HG03460 (cell line): Measurements from ENCODE around the gene TRIM9.
"Not testable (repeated sequence)": the region's sequence is repeated elsewhere in the genome, so short reads cannot be mapped to it uniquely, and the experiment has no call there.

Source experiments
- ATAC-seq: cut with Tn5 transposase; IDR thresholded peaks from one replicate; pipeline ENCODE4 v1.9.1; 2021; ENCODE audit not compliant: unreplicated experiment

TRIM9 gene

GRCh38 chr14:51006324-51006723 is 88.6 kb downstream of the TRIM9 start:
- no peak for ATAC-seq

- ATAC-seq, result no peak
Observed at GRCh38 chr14:51004801-51005526, 89.9 kb downstream of the TRIM9 start.

- no peak for ATAC-seq
Observed at GRCh38 chr14:51004352-51004800, 90.5 kb downstream of the TRIM9 start.

- ATAC-seq, result no peak
Observed at GRCh38 chr14:51002406-51002999, 92.4 kb downstream of the TRIM9 start.

- ATAC-seq, result no peak
Observed at GRCh38 chr14:51000566-51000965, 94.3 kb downstream of the TRIM9 start.

- no peak for ATAC-seq
Observed at GRCh38 chr14:50999726-51000125, 95.2 kb downstream of the TRIM9 start.

GRCh38 chr14:50998612-50999011 is 96.3 kb downstream of the TRIM9 start:
- ATAC-seq, result no peak

GRCh38 chr14:50997712-50998111 is 97.2 kb downstream of the TRIM9 start:
- ATAC-seq, result no peak

GRCh38 chr14:50994158-50994557 is 100.7 kb downstream of the TRIM9 start:
- not testable (repeated sequence) for ATAC-seq

- ATAC-seq, result no peak
Observed at GRCh38 chr14:50985859-50986331, 109.0 kb downstream of the TRIM9 start.

GRCh38 chr14:50985124-50985858 is 109.6 kb downstream of the TRIM9 start:
- no peak for ATAC-seq

- ATAC-seq, result no peak
Observed at GRCh38 chr14:50984036-50984710, 110.7 kb downstream of the TRIM9 start.

- ATAC-seq, result no peak
Observed at GRCh38 chr14:50979941-50980850, 114.7 kb downstream of the TRIM9 start.

GRCh38 chr14:50978888-50979287 is 116.0 kb downstream of the TRIM9 start:
- ATAC-seq, result peak; percentile 92

- ATAC-seq, result no peak
Observed at GRCh38 chr14:50978529-50978871, 116.4 kb downstream of the TRIM9 start.

- peak; percentile 48 for ATAC-seq
Observed at GRCh38 chr14:50977863-50978528, 116.9 kb downstream of the TRIM9 start.

GRCh38 chr14:50974118-50974517 is 120.8 kb downstream of the TRIM9 start:
- no peak for ATAC-seq

GRCh38 chr14:50972734-50973133 is 122.2 kb downstream of the TRIM9 start:
- no peak for ATAC-seq

GRCh38 chr14:50970886-50971781 is 123.8 kb downstream of the TRIM9 start:
- ATAC-seq, result no peak
